ENCODE measurements around the gene PTPRQ. TPM values are rescaled to one million over a fixed set of nuclear protein-coding genes. Genes with fewer than 3 reads are reported as not detected.
"Not testable (repeated sequence)": the region's sequence is repeated elsewhere in the genome, so short reads cannot be mapped to it uniquely, and the experiment has no call there.

PTPRQ gene
- total RNA-seq, 1 donor from 2014 or later, result not detected

- H3K4me3 ChIP-seq (ENCODE audit: low read depth, low read length), result no peak overlapping the region
- TF ChIP-seq CTCF (conservative IDR thresholded peaks at IDR 0.05; ENCODE audit: low read depth, low read length), result no peak
- no peak for DNase-seq (ENCODE audit: low read depth)
Measured at GRCh38 chr12:80472236-80472635, 28.2 kb downstream of the PTPRQ start.

GRCh38 chr12:80472911-80473500 lies 29.0 kb downstream of the PTPRQ start:
- H3K4me3 ChIP-seq (ENCODE audit: low read depth, low read length), result no peak overlapping the region
- DNase-seq (ENCODE audit: low read depth), result peak; percentile 32
- peak; percentile 71 for TF ChIP-seq CTCF (conservative IDR thresholded peaks at IDR 0.05; ENCODE audit: low read depth, low read length)

- DNase-seq (ENCODE audit: low read depth); H3K4me3 ChIP-seq (ENCODE audit: low read depth, low read length): not testable (repeated sequence)
Measured at GRCh38 chr12:80477521-80478145, 33.6 kb downstream of the PTPRQ start.

- no peak overlapping the region for H3K4me3 ChIP-seq (ENCODE audit: low read depth, low read length)
- DNase-seq (ENCODE audit: low read depth), result no peak
- no peak for TF ChIP-seq CTCF (conservative IDR thresholded peaks at IDR 0.05; ENCODE audit: low read depth, low read length)
Measured at GRCh38 chr12:80484746-80485145, 40.7 kb downstream of the PTPRQ start.

- no peak overlapping the region for H3K4me3 ChIP-seq (ENCODE audit: low read depth, low read length)
- no peak for DNase-seq (ENCODE audit: low read depth)
- no peak for TF ChIP-seq CTCF (conservative IDR thresholded peaks at IDR 0.05; ENCODE audit: low read depth, low read length)
Measured at GRCh38 chr12:80485222-80485987, 41.4 kb downstream of the PTPRQ start.

GRCh38 chr12:80490329-80490728 lies 46.3 kb downstream of the PTPRQ start:
- DNase-seq (ENCODE audit: low read depth), result no peak
- no peak for TF ChIP-seq CTCF (conservative IDR thresholded peaks at IDR 0.05; ENCODE audit: low read depth, low read length)
- no peak overlapping the region for H3K4me3 ChIP-seq (ENCODE audit: low read depth, low read length)

GRCh38 chr12:80491166-80491565 lies 47.1 kb downstream of the PTPRQ start:
- H3K4me3 ChIP-seq (ENCODE audit: low read depth, low read length), result no peak overlapping the region
- DNase-seq (ENCODE audit: low read depth), result no peak
- no peak for TF ChIP-seq CTCF (conservative IDR thresholded peaks at IDR 0.05; ENCODE audit: low read depth, low read length)
